Measurements from ENCODE around the gene TGM1. TPM values are rescaled to one million over a fixed set of nuclear protein-coding genes. Genes with fewer than 3 reads are reported as not detected.
A peak's percentile ranks its signal among the peaks of the same experiment; 100 is the strongest.

The TGM1 gene
- total RNA-seq, 1 experiment from 2014 or later: 2.9 TPM

DNA sequence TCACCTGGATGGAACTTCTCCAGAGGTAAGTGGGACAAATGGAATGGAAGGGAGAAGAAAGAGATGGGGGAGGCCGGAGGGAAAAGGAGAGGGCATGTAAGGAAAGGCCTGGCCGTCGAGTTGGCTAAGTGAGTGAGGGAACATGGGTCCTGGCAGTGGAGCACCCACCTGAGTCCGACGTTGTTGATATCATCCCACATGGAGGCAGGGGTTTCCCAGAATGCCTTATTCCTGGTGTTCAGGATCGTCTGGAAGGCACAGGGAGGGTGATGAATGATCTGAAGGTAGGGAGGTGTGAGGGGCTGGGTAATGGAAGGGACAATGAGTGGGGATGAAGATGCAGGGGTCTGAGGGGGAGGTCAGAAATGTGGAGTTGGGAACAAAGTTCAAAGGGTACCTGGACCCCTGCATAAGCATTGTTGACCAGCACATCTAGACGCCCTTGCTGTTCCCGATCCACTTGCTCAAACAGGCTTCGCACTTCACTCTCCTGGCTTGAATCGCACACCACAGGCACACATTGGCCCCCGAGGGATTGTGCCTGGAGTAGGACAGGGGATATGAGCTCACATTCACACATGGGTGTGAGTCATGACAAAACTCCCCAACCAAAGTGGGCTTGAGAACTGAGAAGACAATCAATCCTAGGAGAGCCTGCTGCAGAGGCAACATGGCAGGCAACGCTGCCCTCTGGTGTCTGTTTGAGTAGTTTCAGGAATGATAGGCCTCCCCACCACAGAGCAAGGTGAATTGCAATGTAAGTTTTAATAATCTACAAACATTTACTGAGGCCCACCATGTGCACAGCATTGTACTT, 33.6 kb upstream of the TGM1 start:
- WGBS (ENCODE audit: extremely low coverage, insufficient read length, low lambda C conversion rate): no CpG with 5 or more reads among the region's 12 CpGs
- Histone ChIP-seq H2BK20ac (ENCODE audit: low read depth, low read length, poor library complexity, severe bottlenecking) (no peak overlapping the region), H2BK12ac (ENCODE audit: insufficient read length, low read depth, low read length) (no peak overlapping the region), H2BK5ac (ENCODE audit: insufficient read length, low read length) (no peak overlapping the region), H3K23me2 (ENCODE audit: insufficient read length, low read depth, low read length, poor library complexity, severe bottlenecking) (peaks cover 11% of the 10 kb centered on the region), H3K9me3 (ENCODE audit: control insufficient read depth, low read depth, low read length) (no peaks in the 10 kb centered on the region), H3K9ac (ENCODE audit: extremely low read depth, insufficient read length, low read length) (no peak overlapping the region), H3K14ac (ENCODE audit: insufficient read depth, low read length) (no peak overlapping the region), H2BK120ac (ENCODE audit: low read depth, low read length, poor library complexity, severe bottlenecking) (no peak overlapping the region), H3T11ph (ENCODE audit: low read length) (no peak overlapping the region), H4K8ac (replicated peaks; ENCODE audit: insufficient read length, low read depth, low read length) (no peak overlapping the region), H2AK5ac (ENCODE audit: insufficient read length, low read length) (no peak overlapping the region), H3K79me2 (ENCODE audit: insufficient read depth, low read length) (peaks cover 4% of the 10 kb centered on the region; the same call in 1 of the 2 replicates), H4K5ac (ENCODE audit: insufficient read length, low read depth, low read length) (no peak overlapping the region), H4K20me1 (ENCODE audit: control insufficient read depth, insufficient read depth, insufficient read length) (no peaks in the 10 kb centered on the region), H3K4me2 (ENCODE audit: insufficient read depth, insufficient read length, low read length) (no peak overlapping the region), H3K27me3 (ENCODE audit: insufficient read depth, low read length) (no peaks in the 10 kb centered on the region), H3K4me1 (ENCODE audit: insufficient read depth, low read length) (peaks cover 4% of the 10 kb centered on the region; the same call in 1 of the 2 replicates), H3K23ac (ENCODE audit: insufficient read length, low read depth, low read length) (no peak overlapping the region), H2AFZ (ENCODE audit: low read length) (no peak overlapping the region), H3K79me1 (ENCODE audit: insufficient read depth, low read depth, low read length, poor library complexity, severe bottlenecking) (peaks cover 3% of the 10 kb centered on the region), H3K18ac (ENCODE audit: insufficient read length, low read depth, low read length) (no peak overlapping the region), H3K56ac (ENCODE audit: insufficient read length, low read depth, low read length) (no peak overlapping the region), H4K91ac (ENCODE audit: insufficient read length, low read depth, low read length) (no peak overlapping the region), H3K27ac (ENCODE audit: insufficient read length, low read depth, low read length) (no peak overlapping the region), H2BK15ac (ENCODE audit: low read depth, low read length) (no peak overlapping the region), H3K4ac (ENCODE audit: low read depth, low read length) (no peak overlapping the region)
- Mint-ChIP-seq H3K27me3 (ENCODE audit: low read depth) (no peaks in the 10 kb centered on the region; the same call in 1 of the 2 replicates), H3K27ac (peak overlapping the region in 1 of 3 experiments; percentile 95; a peak in 2 of 7 replicates), H3K9me3 (no peaks in the 10 kb centered on the region; a peak in 1 of 5 replicates), H3K36me3 (ENCODE audit: insufficient read depth in 1 of 3, low read depth in 3 of 3) (peaks cover 4 to 35% (median 20%) of the 10 kb centered on the region in 3 experiments), H3K4me1 (peaks cover 21 to 22% of the 10 kb centered on the region in 2 experiments), H3K4me3 (peak overlapping the region in 1 of 2 experiments; percentile 21; a peak in 2 of 5 replicates)
- DNase-seq: peak; percentile 68
- TF ChIP-seq, protein P1, sequence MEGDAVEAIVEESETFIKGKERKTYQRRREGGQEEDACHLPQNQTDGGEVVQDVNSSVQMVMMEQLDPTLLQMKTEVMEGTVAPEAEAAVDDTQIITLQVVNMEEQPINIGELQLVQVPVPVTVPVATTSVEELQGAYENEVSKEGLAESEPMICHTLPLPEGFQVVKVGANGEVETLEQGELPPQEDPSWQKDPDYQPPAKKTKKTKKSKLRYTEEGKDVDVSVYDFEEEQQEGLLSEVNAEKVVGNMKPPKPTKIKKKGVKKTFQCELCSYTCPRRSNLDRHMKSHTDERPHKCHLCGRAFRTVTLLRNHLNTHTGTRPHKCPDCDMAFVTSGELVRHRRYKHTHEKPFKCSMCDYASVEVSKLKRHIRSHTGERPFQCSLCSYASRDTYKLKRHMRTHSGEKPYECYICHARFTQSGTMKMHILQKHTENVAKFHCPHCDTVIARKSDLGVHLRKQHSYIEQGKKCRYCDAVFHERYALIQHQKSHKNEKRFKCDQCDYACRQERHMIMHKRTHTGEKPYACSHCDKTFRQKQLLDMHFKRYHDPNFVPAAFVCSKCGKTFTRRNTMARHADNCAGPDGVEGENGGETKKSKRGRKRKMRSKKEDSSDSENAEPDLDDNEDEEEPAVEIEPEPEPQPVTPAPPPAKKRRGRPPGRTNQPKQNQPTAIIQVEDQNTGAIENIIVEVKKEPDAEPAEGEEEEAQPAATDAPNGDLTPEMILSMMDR (conservative IDR thresholded peaks at IDR 0.05): peak; percentile 80
